Lung (tissue), 12 donors: ENCODE measurements around the gene FAM53C. TPM values are rescaled to one million over a fixed set of nuclear protein-coding genes. Genes with fewer than 3 reads are reported as not detected.

Experiments
- ATAC-seq: fragments of 200-7000 bp; cut with Tn5 transposase; one replicate; pipeline ENCODE4 v1.9.1; 2020; ENCODE audit warnings: moderate number of reproducible peaks; ENCODE audit not compliant: insufficient read depth, low FRiP score
- DNase-seq, 3 donors: peaks; one replicate each; pipeline ENCODE4 v3.0.0-alpha.2; 2013 to 2017
- H3K27ac ChIP-seq, 2 donors: one replicate each; pipeline ENCODE4 v1.5.1; 2013; ENCODE audit warnings: mild to moderate bottlenecking in 2 of 2, moderate library complexity in 2 of 2, control low read depth in 1 of 2, inconsistent platforms in 1 of 2, low read depth in 1 of 2, low read length in 1 of 2
- H3K27me3 ChIP-seq, 3 donors: one replicate each; pipeline ENCODE4 v1.5.1; 2013; ENCODE audit warnings: low read length in 2 of 3; ENCODE audit not compliant: control insufficient read depth in 3 of 3, insufficient read depth in 3 of 3
- H3K36me3 ChIP-seq, 4 donors: one replicate each; pipeline ENCODE4 v1.5.1; 2013; ENCODE audit warnings: low read length in 4 of 4, mild to moderate bottlenecking in 1 of 4, moderate library complexity in 1 of 4; ENCODE audit not compliant: control insufficient read depth in 4 of 4, insufficient read depth in 4 of 4
- H3K4me1 ChIP-seq, 5 donors: one replicate each; pipeline ENCODE4 v1.5.1; 2013; ENCODE audit warnings: low read length in 5 of 5, mild to moderate bottlenecking in 2 of 5, moderate library complexity in 1 of 5; ENCODE audit not compliant: control insufficient read depth in 5 of 5, insufficient read depth in 5 of 5
- H3K4me3 ChIP-seq: one replicate; pipeline ENCODE4 v1.5.1; 2013; ENCODE audit warnings: mild to moderate bottlenecking, control low read depth, moderate library complexity
- H3K9ac ChIP-seq, 2 donors: one replicate each; pipeline ENCODE4 v1.5.1; 2013; ENCODE audit warnings: low read length in 2 of 2, control low read depth in 1 of 2; ENCODE audit not compliant: insufficient read depth in 1 of 2
- H3K9me3 ChIP-seq, 4 donors: one replicate each; pipeline ENCODE4 v1.5.1; 2013; ENCODE audit warnings: low read length in 3 of 4, mild to moderate bottlenecking in 1 of 4, moderate library complexity in 1 of 4; ENCODE audit not compliant: control insufficient read depth in 4 of 4, insufficient read depth in 3 of 4
- WGBS, 2 donors: extraction: QIAGEN DNeasy Blood & Tissue Kit; methylation state at CpG; one replicate each; pipeline ENCODE4 v1.1.7; 2013; 5-methylcytosine and 5-hydroxymethylcytosine counted together
- polyA plus RNA-seq, 2 donors: library from polyadenylated mRNA; stranded (reverse); fragments of 200-250 nt; gene quantifications; one replicate each; pipeline ENCODE4 v1.2.1, GENCODE V29; 2013
- total RNA-seq, 2 donors: library from RNA; depleted of rRNA in 1 of 2; stranded (reverse); fragments of >200 nt in 1 of 2; gene quantifications; one replicate each; pipeline ENCODE4 v1.2.1, GENCODE V29; 2014 to 2021
- TF ChIP-seq, protein P1 (sequence below): IDR thresholded peaks from 2 replicates; pipeline ENCODE4 v1.5.1; 2012; ENCODE audit warnings: mild to moderate bottlenecking; ENCODE audit errors: control extremely low read depth, extremely low read depth
- donor health status: control.
- donor health status: control.
- donor health status: Bipolar disorder and iron deficiency.
- donor health status: healthy.
- donor health status: DM: yes; HTN: yes; CAD: no.

FAM53C gene
- total and polyA plus RNA-seq, 4 donors, result 8.2 to 28.0 (median 21.1) TPM

DNA sequence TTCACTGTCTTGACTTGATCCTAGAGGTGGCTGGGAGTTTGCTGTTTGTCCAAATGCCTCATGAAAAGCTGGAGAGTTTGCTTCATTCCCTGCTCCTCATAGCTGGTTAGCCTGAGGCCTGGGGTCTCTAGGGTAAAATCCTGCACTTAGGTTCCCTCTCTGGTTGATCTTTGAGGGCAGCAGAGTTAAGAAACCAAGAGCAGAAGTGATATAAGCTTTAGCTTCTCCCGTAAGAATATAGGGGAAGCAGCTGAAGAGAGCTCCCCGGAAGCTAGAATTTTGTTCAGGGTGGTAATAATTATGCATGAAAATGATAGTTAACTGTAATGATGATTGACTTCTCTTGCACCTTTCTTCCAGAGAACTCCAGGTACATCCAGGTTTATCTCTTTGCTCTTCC lies 1.4 kb downstream of the FAM53C start:
- Histone ChIP-seq H3K36me3 (peaks cover 3 to 10% (median 9%) of the 10 kb centered on the region in 4 donors), H3K4me1 (peaks cover 0 to 23% (median 6%) of the 10 kb centered on the region in 5 donors), H3K27me3 (no peaks in the 10 kb centered on the region), H3K27ac (peak overlapping the region; percentile 36 to 88), H3K9ac (peak overlapping the region; percentile 77 to 91), H3K4me3 (no peak overlapping the region), H3K9me3 (no peaks in the 10 kb centered on the region)
- no peak for ATAC-seq
- DNase-seq, result no peak
- TF ChIP-seq, protein P1, sequence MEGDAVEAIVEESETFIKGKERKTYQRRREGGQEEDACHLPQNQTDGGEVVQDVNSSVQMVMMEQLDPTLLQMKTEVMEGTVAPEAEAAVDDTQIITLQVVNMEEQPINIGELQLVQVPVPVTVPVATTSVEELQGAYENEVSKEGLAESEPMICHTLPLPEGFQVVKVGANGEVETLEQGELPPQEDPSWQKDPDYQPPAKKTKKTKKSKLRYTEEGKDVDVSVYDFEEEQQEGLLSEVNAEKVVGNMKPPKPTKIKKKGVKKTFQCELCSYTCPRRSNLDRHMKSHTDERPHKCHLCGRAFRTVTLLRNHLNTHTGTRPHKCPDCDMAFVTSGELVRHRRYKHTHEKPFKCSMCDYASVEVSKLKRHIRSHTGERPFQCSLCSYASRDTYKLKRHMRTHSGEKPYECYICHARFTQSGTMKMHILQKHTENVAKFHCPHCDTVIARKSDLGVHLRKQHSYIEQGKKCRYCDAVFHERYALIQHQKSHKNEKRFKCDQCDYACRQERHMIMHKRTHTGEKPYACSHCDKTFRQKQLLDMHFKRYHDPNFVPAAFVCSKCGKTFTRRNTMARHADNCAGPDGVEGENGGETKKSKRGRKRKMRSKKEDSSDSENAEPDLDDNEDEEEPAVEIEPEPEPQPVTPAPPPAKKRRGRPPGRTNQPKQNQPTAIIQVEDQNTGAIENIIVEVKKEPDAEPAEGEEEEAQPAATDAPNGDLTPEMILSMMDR, result no peak
- WGBS, 2 donors, result 31 to 45% methylated on average over 2 of the region's 2 CpGs

DNA sequence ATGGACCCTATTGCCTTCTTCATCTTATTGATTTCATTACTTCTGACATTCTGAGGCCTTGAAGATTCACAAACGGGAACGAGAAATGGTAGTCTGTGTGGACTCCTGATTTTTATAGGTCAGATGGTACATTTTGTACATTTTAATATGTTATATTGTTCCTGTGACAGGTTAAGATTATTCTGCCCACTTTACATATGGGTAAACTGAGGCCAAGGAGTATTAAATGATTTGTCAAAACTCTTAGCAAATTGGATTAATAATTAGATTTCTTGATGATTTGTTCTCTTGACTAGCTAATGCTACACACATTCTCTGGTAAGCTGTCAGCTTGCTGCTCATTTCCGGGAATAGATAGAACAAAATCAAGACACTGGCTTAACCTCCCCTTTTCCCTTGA lies 1.9 kb downstream of the FAM53C start:
- Histone ChIP-seq H3K27me3 (no peaks in the 10 kb centered on the region), H3K36me3 (peaks cover 3 to 14% (median 10%) of the 10 kb centered on the region in 4 donors), H3K9ac (peak overlapping the region; percentile 77 to 91), H3K4me3 (no peak overlapping the region), H3K4me1 (peaks cover 0 to 23% (median 6%) of the 10 kb centered on the region in 5 donors), H3K27ac (no peak overlapping the region), H3K9me3 (no peaks in the 10 kb centered on the region)
- TF ChIP-seq, protein P1, result no peak
- WGBS, 2 donors, result 94 to 95% methylated on average over 3 of the region's 3 CpGs
- no peak for DNase-seq
- ATAC-seq, result no peak

DNA sequence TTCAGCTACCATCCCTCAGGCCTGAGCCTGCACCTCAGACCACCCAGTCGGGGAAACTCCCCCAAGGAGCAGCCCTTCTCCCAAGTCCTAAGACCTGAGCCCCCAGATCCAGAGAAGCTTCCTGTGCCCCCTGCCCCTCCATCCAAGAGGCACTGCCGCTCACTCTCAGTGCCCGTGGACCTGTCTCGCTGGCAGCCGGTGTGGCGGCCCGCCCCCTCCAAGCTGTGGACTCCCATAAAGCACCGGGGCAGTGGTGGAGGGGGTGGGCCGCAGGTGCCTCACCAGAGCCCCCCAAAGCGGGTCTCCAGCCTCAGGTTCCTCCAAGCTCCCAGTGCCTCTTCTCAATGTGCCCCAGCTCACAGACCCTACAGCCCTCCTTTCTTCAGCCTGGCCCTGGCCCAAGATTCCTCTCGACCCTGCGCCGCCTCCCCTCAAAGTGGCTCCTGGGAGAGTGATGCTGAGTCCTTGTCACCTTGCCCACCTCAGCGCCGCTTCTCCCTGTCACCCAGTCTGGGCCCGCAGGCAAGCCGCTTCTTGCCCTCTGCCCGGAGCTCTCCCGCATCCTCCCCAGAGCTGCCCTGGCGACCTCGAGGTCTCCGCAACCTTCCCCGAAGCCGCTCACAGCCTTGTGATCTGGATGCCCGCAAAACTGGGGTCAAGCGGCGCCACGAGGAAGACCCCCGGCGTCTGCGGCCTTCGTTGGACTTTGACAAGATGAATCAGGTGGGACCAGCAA lies 7.0 kb downstream of the FAM53C start:
- Histone ChIP-seq H3K27ac (no peak overlapping the region), H3K9ac (no peak overlapping the region), H3K4me1 (peaks cover 0 to 5% (median 0%) of the 10 kb centered on the region in 5 donors), H3K4me3 (no peak overlapping the region), H3K27me3 (no peaks in the 10 kb centered on the region), H3K36me3 (peaks cover 17 to 45% (median 35%) of the 10 kb centered on the region in 4 donors), H3K9me3 (peaks cover 0 to 2% (median 0%) of the 10 kb centered on the region in 4 donors)
- DNase-seq, result no peak
- TF ChIP-seq, protein P1, result no peak
- 97% methylated on average over 32 of the region's 32 CpGs for WGBS, 2 donors
- no peak for ATAC-seq
